BLaER1 (cell line): ENCODE data around the gene OBSCN.
"Not testable (repeated sequence)": the region's sequence is repeated elsewhere in the genome, so short reads cannot be mapped to it uniquely, and the experiment has no call there.

Experiments
- H3K27ac ChIP-seq: shearing (Covaris generic); formaldehyde crosslinking; 2 replicates; pipeline ENCODE4 v1.8.1; 2022
- H3K27me3 ChIP-seq: shearing (Covaris generic); formaldehyde crosslinking; 2 replicates; pipeline ENCODE4 v1.8.1; 2022
- H3K36me3 ChIP-seq: shearing (Covaris generic); formaldehyde crosslinking; 2 replicates; pipeline ENCODE4 v1.8.1; 2022
- H3K4me1 ChIP-seq: shearing (Covaris generic); formaldehyde crosslinking; 2 replicates; pipeline ENCODE4 v1.8.1; 2022
- H3K4me2 ChIP-seq: shearing (Covaris generic); formaldehyde crosslinking; 2 replicates; pipeline ENCODE4 v1.8.1; 2022
- H3K4me3 ChIP-seq: shearing (Covaris generic); formaldehyde crosslinking; 2 replicates; pipeline ENCODE4 v1.8.1; 2022
- H3K9ac ChIP-seq: shearing (Covaris generic); formaldehyde crosslinking; 2 replicates; pipeline ENCODE4 v1.8.1; 2022
- H3K9me3 ChIP-seq: shearing (Covaris generic); formaldehyde crosslinking; 2 replicates; pipeline ENCODE4 v1.8.1; 2022
- H4K20me1 ChIP-seq: shearing (Covaris generic); formaldehyde crosslinking; 2 replicates; pipeline ENCODE4 v1.8.1; 2022
- Cebpa-rat ChIP-seq: shearing (Covaris generic); IDR thresholded peaks from 2 replicates; pipeline ENCODE4 v1.8.1; 2022

Gene OBSCN

DNA sequence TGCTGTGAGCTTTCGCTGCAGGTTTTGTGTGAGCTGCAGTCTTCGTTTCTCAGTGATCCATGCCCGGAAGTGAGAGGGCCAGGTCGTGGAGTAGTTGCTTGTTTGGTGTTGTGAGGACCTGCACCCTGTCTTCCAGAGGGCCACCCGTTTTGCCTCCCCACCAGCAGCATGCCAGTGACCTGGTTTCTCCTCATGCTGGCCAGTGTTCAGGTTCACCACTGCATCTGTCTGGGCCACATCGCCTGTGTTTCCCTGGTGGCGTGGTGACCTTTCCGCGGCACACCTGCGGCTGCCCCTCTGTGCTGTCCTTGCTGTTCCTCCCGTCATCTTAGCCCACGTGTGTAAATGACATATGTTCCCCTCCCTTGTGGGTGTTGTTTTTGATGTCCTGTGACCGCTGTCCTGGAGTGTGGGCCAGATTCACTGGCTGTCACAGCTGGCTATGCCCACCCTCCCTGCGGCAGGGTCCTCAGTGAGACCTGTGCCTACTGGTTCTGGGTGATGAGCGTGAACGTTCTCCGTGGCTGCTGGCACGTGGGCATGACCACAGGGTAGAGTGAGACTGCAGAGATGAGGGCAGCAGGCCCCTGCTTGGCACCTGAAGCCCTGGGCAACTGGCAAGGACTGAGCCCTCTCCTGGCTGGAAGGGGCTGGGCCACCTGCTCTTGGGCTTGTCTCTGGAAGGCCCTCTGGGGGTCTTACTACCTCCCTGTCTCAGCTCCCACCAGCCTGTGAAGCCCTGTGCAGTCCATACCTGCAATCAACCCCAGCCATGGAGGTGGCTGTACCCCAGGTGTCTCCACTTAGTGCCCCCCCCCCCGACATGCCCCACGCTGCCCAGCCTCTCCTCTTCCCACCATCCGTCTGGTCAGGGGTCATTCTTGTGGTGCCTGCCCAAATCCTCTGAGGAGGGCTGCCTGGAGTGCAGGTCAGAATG lies 35.0 kb upstream of the OBSCN start:
- peaks cover 10% of the 10 kb centered on the region; the same call in 1 of the 2 replicates for H3K36me3 ChIP-seq
- 0 out of 2 replicates have a peak overlapping the region, but pooled peaks have one; percentile 9 for H3K27ac ChIP-seq
- peaks cover 49% of the 10 kb centered on the region for H3K4me1 ChIP-seq
- H3K4me2 ChIP-seq = no peak overlapping the region
- H3K9ac ChIP-seq = peak overlapping the region; percentile 4; the same call in 1 of the 2 replicates
- H3K27me3 ChIP-seq = no peaks in the 10 kb centered on the region
- H4K20me1 ChIP-seq = peaks cover 60% of the 10 kb centered on the region
- no peak overlapping the region for H3K4me3 ChIP-seq
- no peaks in the 10 kb centered on the region for H3K9me3 ChIP-seq
- TF ChIP-seq Cebpa-rat = no peak

DNA sequence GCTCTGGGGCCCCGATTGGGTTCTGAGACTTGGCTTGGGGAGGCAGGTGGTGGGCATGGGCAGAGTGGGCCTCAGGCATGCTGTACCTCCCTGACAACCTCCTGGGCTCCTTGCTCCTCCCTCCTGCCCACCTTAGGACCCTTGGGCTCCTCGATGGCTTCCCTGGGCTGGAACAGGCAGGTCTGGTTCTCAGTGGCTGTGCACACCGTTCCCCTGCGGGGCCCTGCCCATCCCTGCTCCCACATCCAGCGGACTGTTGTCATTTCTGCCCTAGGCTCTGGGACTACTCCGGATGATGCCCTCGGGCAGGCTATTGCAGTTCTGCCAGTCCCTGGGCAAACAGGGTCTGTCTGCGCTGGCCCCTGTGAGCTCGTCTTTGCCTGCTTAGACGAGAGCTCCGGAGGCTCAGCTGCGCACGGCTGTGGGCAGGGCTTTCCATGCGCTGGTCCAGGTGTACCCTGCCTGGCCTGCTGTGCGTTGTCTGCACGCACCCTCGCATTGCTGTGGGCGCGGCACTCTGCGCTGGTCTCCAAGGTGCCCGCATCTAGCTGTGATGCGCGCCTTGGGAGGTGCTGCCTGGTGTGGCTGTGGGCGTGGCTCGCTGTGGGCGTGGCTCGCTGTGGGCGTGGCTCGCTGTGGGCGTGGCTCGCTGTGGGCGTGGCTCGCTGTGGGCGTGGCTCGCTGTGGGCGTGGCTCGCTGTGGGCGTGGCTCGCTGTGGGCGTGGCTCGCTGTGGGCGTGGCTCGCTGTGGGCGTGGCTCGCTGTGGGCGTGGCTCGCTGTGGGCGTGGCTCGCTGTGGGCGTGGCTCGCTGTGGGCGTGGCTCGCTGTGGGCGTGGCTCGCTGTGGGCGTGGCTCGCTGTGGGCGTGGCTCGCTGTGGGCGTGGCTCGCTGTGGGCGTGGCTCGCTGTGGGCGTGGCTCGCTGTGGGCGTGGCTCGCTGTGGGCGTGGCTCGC lies 34.0 kb upstream of the OBSCN start:
- not testable (repeated sequence) for H3K36me3 ChIP-seq, H3K27me3 ChIP-seq, H3K4me3 ChIP-seq, H3K9ac ChIP-seq, H3K27ac ChIP-seq, H3K4me2 ChIP-seq, H3K9me3 ChIP-seq
- Histone ChIP-seq H4K20me1 (peaks cover 62% of the 10 kb centered on the region), H3K4me1 (peaks cover 57% of the 10 kb centered on the region)

DNA sequence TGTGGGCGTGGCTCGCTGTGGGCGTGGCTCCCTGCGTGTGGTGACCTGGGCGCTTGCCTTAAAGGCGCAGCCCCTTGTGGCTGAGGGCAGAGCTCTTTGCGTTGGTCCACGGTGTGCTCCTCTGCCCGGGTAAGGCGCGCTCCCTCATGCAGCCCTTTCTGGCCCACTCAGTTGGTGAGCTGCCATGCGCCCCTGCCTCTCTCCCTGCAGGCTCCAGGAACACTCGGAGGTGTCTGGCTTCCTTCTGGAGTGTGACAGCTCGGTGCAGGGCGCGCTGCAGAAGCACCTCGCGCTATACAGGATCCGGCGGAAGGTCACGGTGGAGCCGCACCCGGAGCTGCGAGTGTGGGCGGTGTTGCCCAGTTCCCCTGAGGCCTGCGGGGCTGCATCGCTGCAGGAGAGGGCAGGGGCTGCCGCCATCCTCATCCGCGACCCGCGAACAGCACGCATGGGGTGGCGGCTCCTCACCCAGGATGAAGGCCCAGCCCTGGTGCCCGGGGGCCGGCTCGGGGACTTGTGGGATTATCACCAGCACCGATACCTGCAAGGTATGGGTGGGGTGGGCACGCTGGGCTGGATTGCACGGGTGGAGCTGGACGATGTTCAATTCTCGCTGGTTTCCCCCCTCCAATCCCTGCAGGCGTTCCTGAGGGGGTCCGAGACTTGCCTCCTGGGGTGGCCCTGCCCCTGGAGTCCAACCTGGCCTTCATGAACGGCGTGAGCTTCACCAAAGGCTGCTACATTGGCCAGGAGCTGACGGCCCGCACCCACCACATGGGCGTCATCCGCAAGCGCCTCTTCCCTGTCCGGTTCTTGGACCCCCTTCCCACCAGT lies 33.1 kb upstream of the OBSCN start:
- H3K36me3 ChIP-seq = peaks cover 10% of the 10 kb centered on the region; the same call in 1 of the 2 replicates
- no peaks in the 10 kb centered on the region for H3K9me3 ChIP-seq
- TF ChIP-seq Cebpa-rat = no peak
- H3K27ac ChIP-seq = peak overlapping the region; percentile 69
- peaks cover 62% of the 10 kb centered on the region for H4K20me1 ChIP-seq
- H3K27me3 ChIP-seq = no peaks in the 10 kb centered on the region
- peak overlapping the region; percentile 93 for H3K4me2 ChIP-seq
- peak overlapping the region; percentile 36; the same call in 1 of the 2 replicates for H3K9ac ChIP-seq
- peaks cover 57% of the 10 kb centered on the region for H3K4me1 ChIP-seq
- H3K4me3 ChIP-seq = no peak overlapping the region

DNA sequence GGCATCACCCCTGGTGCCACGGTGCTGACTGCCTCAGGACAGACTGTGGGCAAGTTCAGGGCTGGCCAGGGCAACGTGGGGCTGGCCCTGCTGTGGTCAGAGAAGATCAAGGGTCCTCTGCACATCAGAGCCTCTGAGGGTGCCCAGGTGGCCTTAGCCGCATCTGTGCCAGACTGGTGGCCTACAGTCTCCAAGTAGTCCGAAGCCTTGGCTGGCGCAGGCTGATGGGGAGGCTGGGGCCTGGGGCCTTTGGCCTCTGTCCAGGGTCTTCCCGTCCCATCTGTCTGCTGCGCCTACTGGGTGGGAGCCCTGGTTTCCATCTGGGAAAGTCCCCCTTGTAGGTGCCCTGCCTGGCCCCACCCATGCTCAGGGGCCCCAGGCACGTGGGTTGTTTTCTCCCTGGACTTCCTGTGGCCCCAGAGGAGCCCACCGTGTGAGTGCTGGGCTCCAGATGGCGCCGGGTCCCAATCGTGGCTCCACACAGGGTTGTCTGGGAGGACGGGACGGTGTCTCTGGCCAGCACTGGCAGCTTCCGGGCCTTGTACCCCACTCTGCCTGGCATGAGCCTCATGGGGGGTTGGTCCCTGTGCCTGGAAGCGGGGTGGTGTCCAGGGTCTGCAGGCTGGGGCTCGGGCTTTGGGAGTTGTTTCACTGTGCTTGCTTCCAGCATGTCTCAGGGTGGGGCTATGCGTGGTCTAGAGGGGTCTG lies 32.4 kb upstream of the OBSCN start:
- H3K9ac ChIP-seq = peak overlapping the region; percentile 36; the same call in 1 of the 2 replicates
- H3K4me3 ChIP-seq = peak overlapping the region; percentile 23; the same call in 1 of the 2 replicates
- no peak for TF ChIP-seq Cebpa-rat
- peaks cover 57% of the 10 kb centered on the region for H3K4me1 ChIP-seq
- peak overlapping the region; percentile 69 for H3K27ac ChIP-seq
- peak overlapping the region; percentile 93 for H3K4me2 ChIP-seq
- H3K36me3 ChIP-seq = peaks cover 10% of the 10 kb centered on the region; the same call in 1 of the 2 replicates
- H3K9me3 ChIP-seq = no peaks in the 10 kb centered on the region
- no peaks in the 10 kb centered on the region for H3K27me3 ChIP-seq
- peaks cover 61% of the 10 kb centered on the region for H4K20me1 ChIP-seq

DNA sequence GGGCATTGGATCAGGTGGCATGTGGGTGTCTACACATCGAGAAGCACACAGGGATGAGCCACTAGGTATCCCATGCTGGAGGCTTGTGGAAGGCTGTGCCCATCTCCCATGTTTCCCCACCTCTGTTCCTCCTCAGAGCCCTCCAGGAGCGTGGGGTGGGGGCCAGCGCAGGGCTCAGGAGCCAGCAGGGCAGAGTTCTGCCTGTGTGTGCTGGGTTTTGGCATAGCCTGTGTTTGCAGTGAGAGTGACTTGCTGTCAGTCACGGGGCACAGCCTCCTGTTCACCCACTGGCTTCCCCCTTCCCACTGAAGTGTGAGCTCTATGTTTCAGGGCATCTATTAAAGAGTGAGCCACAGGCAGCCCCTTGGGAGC lies 31.8 kb upstream of the OBSCN start:
- Histone ChIP-seq H3K4me3 (peak overlapping the region; percentile 23; the same call in 1 of the 2 replicates), H3K4me2 (peak overlapping the region; percentile 93), H3K9ac (peak overlapping the region; percentile 36; the same call in 1 of the 2 replicates), H3K27ac (peak overlapping the region; percentile 69), H3K9me3 (no peaks in the 10 kb centered on the region), H3K4me1 (peaks cover 57% of the 10 kb centered on the region), H4K20me1 (peaks cover 57% of the 10 kb centered on the region), H3K27me3 (no peaks in the 10 kb centered on the region), H3K36me3 (peaks cover 10% of the 10 kb centered on the region; the same call in 1 of the 2 replicates)
- no peak for TF ChIP-seq Cebpa-rat

DNA sequence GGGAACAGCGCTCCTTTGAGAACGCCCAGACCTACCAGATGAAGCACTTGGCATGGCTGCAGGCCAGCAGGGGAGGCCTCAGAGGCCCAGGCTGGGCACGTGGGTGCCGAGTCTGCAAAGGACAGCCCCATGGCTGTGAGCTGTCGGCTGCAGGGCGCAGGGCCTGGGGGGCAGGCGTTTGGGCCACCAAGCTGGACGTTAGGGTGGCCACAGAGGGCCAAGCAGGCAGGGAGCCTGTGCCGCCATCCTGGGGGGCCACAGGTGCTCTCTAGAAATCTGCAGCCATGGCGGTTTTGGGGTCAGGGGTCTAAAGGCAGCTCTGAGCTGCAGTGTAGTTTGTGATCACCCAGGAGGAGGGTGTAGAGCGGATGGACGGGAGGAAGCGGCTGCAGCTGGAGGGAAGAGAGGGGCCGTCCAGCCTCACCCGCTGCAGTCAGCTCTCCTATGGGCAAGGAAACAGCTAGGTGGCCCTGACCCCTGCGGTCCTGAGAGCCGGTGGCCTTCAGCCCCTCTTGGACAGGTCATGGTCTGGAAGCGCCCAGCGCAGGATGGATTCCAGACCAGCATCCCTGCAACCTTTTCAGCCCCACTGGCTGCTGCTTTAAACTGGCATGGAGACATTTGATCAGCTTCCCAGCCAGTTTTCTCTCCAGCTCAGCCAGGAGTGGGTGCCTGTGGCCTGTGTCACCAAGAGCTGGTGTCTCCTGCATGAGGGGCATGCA lies 31.2 kb upstream of the OBSCN start:
- H3K4me2 ChIP-seq = peak overlapping the region; percentile 93
- no peaks in the 10 kb centered on the region for H3K27me3 ChIP-seq
- no peak overlapping the region; the same call in 1 of the 2 replicates for H3K9ac ChIP-seq
- TF ChIP-seq Cebpa-rat = no peak
- H4K20me1 ChIP-seq = peaks cover 53% of the 10 kb centered on the region
- H3K4me1 ChIP-seq = peaks cover 55% of the 10 kb centered on the region
- H3K27ac ChIP-seq = peak overlapping the region; percentile 69; the same call in 1 of the 2 replicates
- peaks cover 10% of the 10 kb centered on the region; the same call in 1 of the 2 replicates for H3K36me3 ChIP-seq
- H3K9me3 ChIP-seq = no peaks in the 10 kb centered on the region
- no peak overlapping the region for H3K4me3 ChIP-seq

DNA sequence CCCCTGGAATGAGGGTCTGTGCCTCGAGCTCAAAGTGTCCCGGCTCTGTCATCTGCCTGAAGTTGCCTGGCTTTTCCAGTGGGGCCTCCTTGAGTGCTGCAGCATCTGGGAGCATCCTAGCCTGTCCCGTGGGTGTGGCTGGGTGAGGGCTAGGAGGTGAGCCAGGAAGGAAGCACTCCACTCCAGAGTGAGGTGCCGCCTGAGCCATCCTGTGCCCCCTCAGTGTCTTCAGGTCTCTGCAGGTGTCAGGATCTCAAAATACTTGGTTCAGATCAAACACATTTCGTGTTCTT lies 30.7 kb upstream of the OBSCN start:
- Histone ChIP-seq H3K27ac (no peak overlapping the region), H3K4me2 (peak overlapping the region; percentile 93)

More for the DNA sequence above, 30.7 kb upstream of the OBSCN start:
- H3K27me3 ChIP-seq = no peaks in the 10 kb centered on the region
- no peak overlapping the region for H3K4me3 ChIP-seq
- no peak overlapping the region for H3K9ac ChIP-seq
- H3K4me1 ChIP-seq = peaks cover 53% of the 10 kb centered on the region
- no peaks in the 10 kb centered on the region for H3K9me3 ChIP-seq
- no peak for TF ChIP-seq Cebpa-rat
- H3K36me3 ChIP-seq = peaks cover 10% of the 10 kb centered on the region; the same call in 1 of the 2 replicates
- H4K20me1 ChIP-seq = peaks cover 51% of the 10 kb centered on the region
